ENCODE results near the gene NUB1. TPM values are rescaled to one million over a fixed set of nuclear protein-coding genes. Genes with fewer than 3 reads are reported as not detected.
A peak's percentile ranks its signal among the peaks of the same experiment; 100 is the strongest.
"Not testable (repeated sequence)": the region's sequence is repeated elsewhere in the genome, so short reads cannot be mapped to it uniquely, and the experiment has no call there.

Gene NUB1
- total RNA-seq, 4 donors from 2014 or later = 40.1 to 48.3 (median 47.5) TPM

- intact Hi-C loops (cut with DNase I; ENCODE audit: low total_unique reads) = loop anchor here (5.0 to 10.0 kb wide), 2 partner anchors 135 to 168 kb away; partner anchors contain the start of gene GBX1
- TF ChIP-seq CTCF (IDR thresholded peaks at IDR 0.05) (no peak), POLR2A (IDR thresholded peaks at IDR 0.05) (no peak)
- peak in 1 of 2 donors; percentile 32 for DNase-seq (ENCODE audit: low spot score in 2 of 2)
- H3K4me3 ChIP-seq (ENCODE audit: low read depth, poor library complexity, severe bottlenecking) = no peak overlapping the region
- 84 to 89% methylated on average over 7 of the region's 7 CpGs for WGBS, 2 donors
Observed at GRCh38 chr7:151299940-151300645, 41.5 kb upstream of the NUB1 start.

DNA sequence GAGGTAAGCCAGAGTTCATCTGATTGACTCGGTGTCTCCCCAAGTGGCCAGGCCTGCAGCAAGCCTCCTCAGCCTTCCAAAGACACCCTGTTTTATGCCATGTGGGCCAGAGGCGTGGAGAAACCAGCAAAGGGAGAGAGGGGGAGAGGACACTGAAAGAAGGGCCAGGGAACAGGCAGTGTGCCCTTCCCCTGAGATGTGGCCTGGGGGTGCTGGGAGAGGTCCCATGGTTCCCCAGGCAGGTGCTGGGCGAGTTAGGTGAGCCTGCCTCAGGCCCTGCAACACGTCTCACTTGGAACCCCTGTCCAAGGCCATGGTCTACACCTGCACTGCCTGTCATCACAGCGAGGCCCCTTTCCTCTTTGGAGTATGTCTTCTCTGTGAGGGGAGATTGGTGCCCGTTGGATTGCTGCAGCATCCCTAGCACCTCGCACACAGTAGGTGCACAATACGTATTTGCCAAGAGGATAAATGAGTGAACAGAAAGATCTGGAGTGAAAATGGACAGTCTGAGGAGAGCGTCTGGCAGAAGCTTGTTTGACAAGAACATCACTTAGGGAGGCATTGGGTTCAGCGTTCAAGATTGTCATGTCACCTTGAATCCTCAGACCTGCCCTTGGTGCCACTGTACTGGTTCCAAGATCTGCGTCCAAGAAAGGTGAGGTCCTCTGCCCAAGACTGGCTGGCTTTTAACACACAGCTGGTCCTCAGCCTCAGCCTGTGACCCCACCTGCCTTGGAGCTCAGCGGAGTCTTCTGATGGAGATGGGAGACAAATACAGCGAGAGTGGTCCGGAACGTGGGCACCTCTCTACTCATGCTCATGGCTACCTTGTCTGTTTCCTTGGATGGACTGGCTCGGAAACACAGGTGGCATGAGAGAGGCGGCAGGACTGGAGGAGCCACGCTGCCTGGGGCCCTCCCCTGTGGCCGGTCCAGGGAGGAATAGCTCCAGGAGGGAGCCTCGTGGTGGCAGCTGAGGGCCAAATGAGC, 39.8 kb upstream of the NUB1 start:
- WGBS, 2 donors = 83 to 84% methylated on average over 20 of the region's 20 CpGs
- TF ChIP-seq POLR2A (IDR thresholded peaks at IDR 0.05) (no peak), CTCF (IDR thresholded peaks at IDR 0.05) (no peak)
- no peak overlapping the region for H3K4me3 ChIP-seq (ENCODE audit: low read depth, poor library complexity, severe bottlenecking)
- DNase-seq (ENCODE audit: low spot score in 2 of 2) = peak in 1 of 2 donors; percentile 84
- intact Hi-C loops (cut with DNase I; ENCODE audit: low total_unique reads) = loop anchor here (5.0 to 10.0 kb wide), 2 partner anchors 137 to 169 kb away; partner anchors contain the start of gene GBX1

DNA sequence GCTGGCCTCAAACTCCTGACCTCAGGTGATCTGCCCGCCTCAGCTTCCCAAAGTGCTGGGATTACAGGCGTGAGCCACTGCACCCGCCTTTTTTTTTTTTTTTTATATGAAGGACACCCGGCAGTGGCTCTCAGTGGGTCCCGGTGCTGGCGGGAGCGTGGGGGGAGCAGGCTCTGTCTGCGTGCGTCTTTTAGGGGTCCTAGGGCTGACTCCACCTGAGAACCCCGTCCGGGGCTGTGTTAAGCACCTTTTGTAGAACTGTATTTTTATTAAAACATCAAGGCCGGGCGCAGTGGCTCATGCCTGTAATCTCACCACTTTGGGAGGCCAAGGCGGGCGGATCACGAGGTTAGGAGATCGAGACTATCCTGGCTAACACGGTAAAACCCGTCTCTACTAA, 37.4 kb upstream of the NUB1 start:
- DNase-seq (ENCODE audit: low spot score in 2 of 2) = peak in 1 of 2 donors; percentile 80
- WGBS, 2 donors = 80% methylated on average over 19 of the region's 19 CpGs
- intact Hi-C loops (cut with DNase I; ENCODE audit: low total_unique reads) = loop anchor here (5.0 to 10.0 kb wide), 2 partner anchors 139 to 172 kb away; partner anchors contain the start of gene GBX1
- H3K4me3 ChIP-seq (ENCODE audit: low read depth, poor library complexity, severe bottlenecking) = not testable (repeated sequence)

DNA sequence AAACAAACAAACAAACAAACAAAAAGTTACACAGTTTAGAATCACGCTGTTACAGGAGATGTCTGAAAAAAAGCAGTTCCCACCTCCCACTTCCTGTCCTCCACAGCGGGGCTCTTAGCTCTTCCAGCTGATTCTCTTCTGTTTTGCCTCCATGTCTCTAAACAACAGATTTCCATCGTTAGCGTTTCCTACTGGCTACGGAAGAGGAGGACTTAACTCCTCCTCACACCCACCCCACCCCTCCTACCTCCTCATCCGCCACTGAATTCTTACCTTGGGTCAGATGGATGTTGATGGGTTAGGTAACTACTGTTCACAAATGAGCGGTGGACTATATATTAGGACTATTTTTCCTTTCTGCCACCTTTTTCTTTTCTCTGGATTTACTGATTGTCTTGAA, 36.8 kb upstream of the NUB1 start:
- no peak for TF ChIP-seq POLR2A (IDR thresholded peaks at IDR 0.05)
- TF ChIP-seq CTCF (IDR thresholded peaks at IDR 0.05) = no peak
- intact Hi-C loops (cut with DNase I; ENCODE audit: low total_unique reads) = loop anchor here (5.0 to 10.0 kb wide), 2 partner anchors 140 to 173 kb away; partner anchors contain the start of gene GBX1
- DNase-seq (ENCODE audit: low spot score in 2 of 2) = peak in 1 of 2 donors; percentile 3
- no peak overlapping the region for H3K4me3 ChIP-seq (ENCODE audit: low read depth, poor library complexity, severe bottlenecking)
- 22 to 26% methylated on average over 7 of the region's 7 CpGs for WGBS, 2 donors

- no peak overlapping the region for H3K4me3 ChIP-seq (ENCODE audit: low read depth, poor library complexity, severe bottlenecking)
- peak in 1 of 2 donors; percentile 74 for DNase-seq (ENCODE audit: low spot score in 2 of 2)
- 83 to 85% methylated on average over 8 of the region's 8 CpGs for WGBS, 2 donors
- intact Hi-C loops (cut with DNase I; ENCODE audit: low total_unique reads) = loop anchor here (10.0 kb wide), 1 partner anchor 142 kb away; the partner anchor contains the start of gene GBX1
- TF ChIP-seq POLR2A (IDR thresholded peaks at IDR 0.05) (no peak), CTCF (IDR thresholded peaks at IDR 0.05) (no peak)
Observed at GRCh38 chr7:151306374-151306773, 35.2 kb upstream of the NUB1 start.
